ENCODE data around the gene PRIMA1. TPM values are rescaled to one million over a fixed set of nuclear protein-coding genes. Genes with fewer than 3 reads are reported as not detected.

The PRIMA1 gene
- total and polyA plus RNA-seq, 2 experiments from 2014 or later, result 0.53 to 5.7 TPM

DNA sequence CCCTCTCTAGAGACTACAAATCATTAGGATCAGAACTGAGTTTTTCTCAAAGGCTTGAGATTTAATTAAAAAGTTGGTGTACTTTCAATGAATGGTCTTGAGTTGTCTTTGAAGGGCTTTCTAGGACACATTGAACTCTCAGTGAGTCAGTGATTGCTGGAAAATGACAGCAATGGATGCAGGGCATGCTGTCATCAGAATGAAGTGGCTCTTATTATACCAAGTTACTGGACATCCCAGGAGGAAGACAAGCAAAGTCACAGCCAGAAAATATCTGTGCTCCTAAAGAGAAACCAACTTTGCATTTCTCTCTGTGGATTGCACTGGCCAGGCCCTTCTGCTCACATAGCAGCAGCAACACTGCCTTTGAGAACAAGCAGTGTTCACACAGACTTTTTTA lies 112.6 kb downstream of the PRIMA1 start:
- Histone ChIP-seq H3K4me1 (ENCODE audit: low read depth) (peaks cover 7% of the 10 kb centered on the region), H3K36me3 (no peaks in the 10 kb centered on the region), H3K27ac (no peak overlapping the region), H3K4me3 (no peak overlapping the region), H3K27me3 (no peaks in the 10 kb centered on the region), H3K9me3 (ENCODE audit: low read depth) (no peaks in the 10 kb centered on the region)
- TF ChIP-seq, protein P1, sequence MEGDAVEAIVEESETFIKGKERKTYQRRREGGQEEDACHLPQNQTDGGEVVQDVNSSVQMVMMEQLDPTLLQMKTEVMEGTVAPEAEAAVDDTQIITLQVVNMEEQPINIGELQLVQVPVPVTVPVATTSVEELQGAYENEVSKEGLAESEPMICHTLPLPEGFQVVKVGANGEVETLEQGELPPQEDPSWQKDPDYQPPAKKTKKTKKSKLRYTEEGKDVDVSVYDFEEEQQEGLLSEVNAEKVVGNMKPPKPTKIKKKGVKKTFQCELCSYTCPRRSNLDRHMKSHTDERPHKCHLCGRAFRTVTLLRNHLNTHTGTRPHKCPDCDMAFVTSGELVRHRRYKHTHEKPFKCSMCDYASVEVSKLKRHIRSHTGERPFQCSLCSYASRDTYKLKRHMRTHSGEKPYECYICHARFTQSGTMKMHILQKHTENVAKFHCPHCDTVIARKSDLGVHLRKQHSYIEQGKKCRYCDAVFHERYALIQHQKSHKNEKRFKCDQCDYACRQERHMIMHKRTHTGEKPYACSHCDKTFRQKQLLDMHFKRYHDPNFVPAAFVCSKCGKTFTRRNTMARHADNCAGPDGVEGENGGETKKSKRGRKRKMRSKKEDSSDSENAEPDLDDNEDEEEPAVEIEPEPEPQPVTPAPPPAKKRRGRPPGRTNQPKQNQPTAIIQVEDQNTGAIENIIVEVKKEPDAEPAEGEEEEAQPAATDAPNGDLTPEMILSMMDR (IDR thresholded peaks at IDR 0.05; ENCODE audit: low read depth, low read length), result no peak
- DNase-seq (ENCODE audit: low read depth in 1 of 2, low spot score in 1 of 2), result no peak

DNA sequence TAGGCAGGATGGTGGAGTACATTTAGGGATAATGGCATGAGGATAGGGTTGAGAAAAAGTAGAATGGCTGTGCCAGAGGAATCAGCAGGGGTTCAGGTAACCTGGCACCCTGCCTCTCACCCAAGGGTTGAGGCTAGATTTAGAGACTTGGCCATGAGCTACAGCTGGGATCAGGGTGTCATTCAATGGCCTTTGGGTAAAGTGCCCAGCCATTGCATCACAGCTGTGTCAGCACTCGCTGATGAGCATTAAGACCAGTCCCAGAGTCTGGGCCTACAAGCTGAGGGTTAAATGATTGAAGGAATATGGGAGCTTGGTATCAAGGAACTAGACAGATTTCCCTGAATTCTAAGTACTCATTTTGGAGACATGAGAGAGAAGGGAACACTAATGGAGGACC lies 113.9 kb downstream of the PRIMA1 start:
- H3K4me3 ChIP-seq, result no peak overlapping the region
- no peaks in the 10 kb centered on the region for H3K9me3 ChIP-seq (ENCODE audit: low read depth)
- no peaks in the 10 kb centered on the region for H3K36me3 ChIP-seq
- H3K27ac ChIP-seq, result no peak overlapping the region
- no peaks in the 10 kb centered on the region for H3K4me1 ChIP-seq (ENCODE audit: low read depth)
- no peaks in the 10 kb centered on the region for H3K27me3 ChIP-seq
- TF ChIP-seq, protein P1 (IDR thresholded peaks at IDR 0.05; ENCODE audit: low read depth, low read length), result no peak
- DNase-seq (ENCODE audit: low read depth in 1 of 2, low spot score in 1 of 2), result no peak

DNA sequence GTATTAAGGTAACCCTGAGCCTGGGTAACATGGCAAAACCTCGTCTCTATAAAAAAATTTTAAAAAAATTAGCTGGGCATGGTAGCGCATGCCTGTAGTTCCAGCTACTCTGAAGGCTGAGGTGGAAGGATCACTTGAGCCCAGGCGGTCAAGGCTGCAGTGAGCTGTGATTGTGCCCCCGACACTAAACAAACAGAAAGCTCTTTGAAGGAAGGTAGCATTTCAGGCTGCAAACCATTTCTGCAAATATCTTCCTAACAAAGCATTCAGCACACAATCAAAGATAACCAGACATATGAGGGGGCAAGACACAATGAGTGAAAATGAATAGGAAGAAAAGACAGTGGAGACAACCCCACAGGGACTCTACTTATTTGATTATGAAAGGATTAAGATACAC lies 118.7 kb downstream of the PRIMA1 start:
- H3K9me3 ChIP-seq (ENCODE audit: low read depth), result no peaks in the 10 kb centered on the region
- H3K27me3 ChIP-seq, result no peaks in the 10 kb centered on the region
- TF ChIP-seq, protein P1 (IDR thresholded peaks at IDR 0.05; ENCODE audit: low read depth, low read length), result no peak
- no peak overlapping the region for H3K4me3 ChIP-seq
- H3K4me1 ChIP-seq (ENCODE audit: low read depth), result no peaks in the 10 kb centered on the region
- no peaks in the 10 kb centered on the region for H3K36me3 ChIP-seq
- DNase-seq (ENCODE audit: low read depth in 1 of 2, low spot score in 1 of 2), result no peak
- no peak overlapping the region for H3K27ac ChIP-seq

Other genes with a start within 250 kb of the PRIMA1 start
- gene FAM181A, start 138.9 kb upstream of the PRIMA1 start, total RNA-seq, result not detected in 2 replicates
- gene FAM181A, start 138.9 kb upstream of the PRIMA1 start, polyA plus RNA-seq, result 0.16 TPM in 1 of 2 replicates, not detected in the other
- gene ASB2, start 188.1 kb upstream of the PRIMA1 start, total RNA-seq, result 208 and 240 TPM in 2 replicates
- 165 and 191 TPM in 2 replicates for gene ASB2, start 188.1 kb upstream of the PRIMA1 start, polyA plus RNA-seq
- gene CCDC197, start 208.8 kb upstream of the PRIMA1 start, total RNA-seq, result not detected in 2 replicates
- 0.21 TPM in 1 of 2 replicates, not detected in the other for gene CCDC197, start 208.8 kb upstream of the PRIMA1 start, polyA plus RNA-seq
- gene OTUB2, start 237.9 kb upstream of the PRIMA1 start, total RNA-seq, result 2.4 and 4.1 TPM in 2 replicates
- gene OTUB2, start 237.9 kb upstream of the PRIMA1 start, polyA plus RNA-seq, result 4.3 and 4.4 TPM in 2 replicates